Psoas muscle (tissue), 8 donors: ENCODE data around the gene PGF. TPM values are rescaled to one million over a fixed set of nuclear protein-coding genes. Genes with fewer than 3 reads are reported as not detected.

Experiments used
- ATAC-seq, 4 donors: fragments of 200-7000 bp; cut with Tn5 transposase; one replicate each; pipeline ENCODE4 v1.9.1; 2020; ENCODE audit warnings: moderate library complexity in 3 of 4, mild to moderate bottlenecking in 2 of 4
- DNase-seq, 2 donors: peaks; one replicate each; pipeline ENCODE4 v3.0.0-alpha.2; 2020
- H3K27ac ChIP-seq: fragments of 200-600 bp; one replicate; pipeline ENCODE4 v1.8.0; 2022
- H3K27me3 ChIP-seq, 3 donors: fragments of 200-600 bp in 1 of 3; one replicate each; pipeline versions ENCODE4 v1.6.1 to v1.8.0; 2013 to 2022; ENCODE audit warnings: low read length in 2 of 3, mild to moderate bottlenecking in 2 of 3, moderate library complexity in 1 of 3; ENCODE audit not compliant: insufficient read depth in 3 of 3
- H3K36me3 ChIP-seq, 2 donors: fragments of 200-600 bp in 1 of 2; one replicate each; pipeline versions ENCODE4 v1.6.1 to v1.8.0; 2013 to 2022; ENCODE audit warnings: low read depth in 1 of 2, mild to moderate bottlenecking in 1 of 2, moderate library complexity in 1 of 2; ENCODE audit not compliant: insufficient read depth in 1 of 2
- H3K4me1 ChIP-seq: fragments of 200-600 bp; one replicate; pipeline ENCODE4 v1.8.0; 2022
- H3K4me3 ChIP-seq: fragments of 200-600 bp; one replicate; pipeline ENCODE4 v1.8.0; 2022; ENCODE audit warnings: mild to moderate bottlenecking
- H3K9me3 ChIP-seq: fragments of 200-600 bp; one replicate; pipeline ENCODE4 v1.8.0; 2022
- WGBS, 3 donors: extraction: QIAGEN DNeasy Blood & Tissue Kit; methylation state at CpG; one replicate each; pipeline versions ENCODE4 v1.1.6 to v1.1.7; 2013; 5-methylcytosine and 5-hydroxymethylcytosine counted together
- intact Hi-C, 2 donors: fragments of 100-400 bp; cut with DNase I; formaldehyde crosslinking; loops; one replicate each; pipeline versions ENCODE4 v1.11.0 to v1.14.2; 2022
- polyA plus RNA-seq, 3 donors: library from polyadenylated mRNA; stranded (reverse); fragments of 200-250 nt; gene quantifications; one replicate each; pipeline ENCODE4 v1.2.3, GENCODE V29; 2013
- total RNA-seq, 4 donors: library from RNA; stranded (reverse); fragmentation: NEBNext Ultra II Directional in 2 of 4; extraction: Animal tissue kit (Norgen Biotek cat#: 25700) in 2 of 4; gene quantifications; one replicate each; pipeline versions ENCODE4 v1.2.1 to v1.2.4, GENCODE V29; 2021 to 2023
- TF ChIP-seq, protein P1 (sequence below): fragments of 200-600 bp; IDR thresholded peaks from one replicate; pipeline ENCODE4 v1.8.0; 2022; ENCODE audit warnings: antibody characterized with exemption
- donor health status: healthy with polysubstance abuse.
- donor health status: DM: no; HTN: no; CAD: no; lungs with moderate emphysema.
- donor health status: Bipolar disorder and iron deficiency.
- donor health status: healthy.
- donor health status: DM: yes; HTN: yes; CAD: no.
- donor health status: DM: no; HTN: no; CAD: no.
- donor health status: DM: no; HTN: no; CAD: no.
- donor health status: DM: yes; HTN: yes; CAD: no.

The PGF gene
- total and polyA plus RNA-seq, 7 donors, result 2.5 to 9.8 (median 7.9) TPM

GRCh38 chr14:74891870-74892269 lies 63.5 kb downstream of the PGF start:
- 84 to 87% (median 85%) methylated on average over 6 of the region's 6 CpGs for WGBS, 3 donors
- intact Hi-C loops, result no loop called here
- H3K27ac ChIP-seq, result no peak overlapping the region
- H3K4me3 ChIP-seq, result no peak overlapping the region
- ATAC-seq (no peak), DNase-seq (no peak)
- TF ChIP-seq, protein P1, sequence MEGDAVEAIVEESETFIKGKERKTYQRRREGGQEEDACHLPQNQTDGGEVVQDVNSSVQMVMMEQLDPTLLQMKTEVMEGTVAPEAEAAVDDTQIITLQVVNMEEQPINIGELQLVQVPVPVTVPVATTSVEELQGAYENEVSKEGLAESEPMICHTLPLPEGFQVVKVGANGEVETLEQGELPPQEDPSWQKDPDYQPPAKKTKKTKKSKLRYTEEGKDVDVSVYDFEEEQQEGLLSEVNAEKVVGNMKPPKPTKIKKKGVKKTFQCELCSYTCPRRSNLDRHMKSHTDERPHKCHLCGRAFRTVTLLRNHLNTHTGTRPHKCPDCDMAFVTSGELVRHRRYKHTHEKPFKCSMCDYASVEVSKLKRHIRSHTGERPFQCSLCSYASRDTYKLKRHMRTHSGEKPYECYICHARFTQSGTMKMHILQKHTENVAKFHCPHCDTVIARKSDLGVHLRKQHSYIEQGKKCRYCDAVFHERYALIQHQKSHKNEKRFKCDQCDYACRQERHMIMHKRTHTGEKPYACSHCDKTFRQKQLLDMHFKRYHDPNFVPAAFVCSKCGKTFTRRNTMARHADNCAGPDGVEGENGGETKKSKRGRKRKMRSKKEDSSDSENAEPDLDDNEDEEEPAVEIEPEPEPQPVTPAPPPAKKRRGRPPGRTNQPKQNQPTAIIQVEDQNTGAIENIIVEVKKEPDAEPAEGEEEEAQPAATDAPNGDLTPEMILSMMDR, result no peak
- no peaks in the 10 kb centered on the region for H3K27me3 ChIP-seq
- H3K9me3 ChIP-seq, result no peaks in the 10 kb centered on the region
- peaks cover 27 to 96% of the 10 kb centered on the region in 2 donors for H3K36me3 ChIP-seq
- H3K4me1 ChIP-seq, result peaks cover 15% of the 10 kb centered on the region

Other genes with a start within 250 kb of the PGF start
- 10 to 100 TPM; 15.0 to 24.6 (median 18.7) TPM for gene AREL1, start 242.5 kb downstream of the PGF start, total RNA-seq
- 10 to 100 TPM in 2 of 3 donors, 1 to 10 TPM in 1; 8.5 to 21.5 (median 13.1) TPM for gene AREL1, start 242.5 kb downstream of the PGF start, polyA plus RNA-seq
- gene FCF1, start 242.5 kb downstream of the PGF start, total RNA-seq, result 10 to 100 TPM; 22.9 to 33.5 (median 29.1) TPM
- gene FCF1, start 242.5 kb downstream of the PGF start, polyA plus RNA-seq, result 10 to 100 TPM; 11.0 to 57.4 (median 33.3) TPM
- gene YLPM1, start 192.3 kb downstream of the PGF start, total RNA-seq, result 10 to 100 TPM; 30.1 to 40.6 (median 35.7) TPM
- 10 to 100 TPM in 2 of 3 donors, 1 to 10 TPM in 1; 9.6 to 19.3 (median 11.8) TPM for gene YLPM1, start 192.3 kb downstream of the PGF start, polyA plus RNA-seq
- gene PROX2, start 79.5 kb downstream of the PGF start, total RNA-seq, result not detected
- not detected for gene PROX2, start 79.5 kb downstream of the PGF start, polyA plus RNA-seq
- 100 to 1,000 TPM; 133 to 221 (median 144) TPM for gene DLST, start 73.7 kb downstream of the PGF start, total RNA-seq
- 100 to 1,000 TPM in 2 of 3 donors, 10 to 100 TPM in 1; 97.7 to 162 (median 123) TPM for gene DLST, start 73.7 kb downstream of the PGF start, polyA plus RNA-seq
- 10 to 100 TPM; 23.0 to 34.1 (median 28.1) TPM for gene RPS6KL1, start 32.3 kb downstream of the PGF start, total RNA-seq
- gene RPS6KL1, start 32.3 kb downstream of the PGF start, polyA plus RNA-seq, result 10 to 100 TPM in 2 of 3 donors, 1 to 10 TPM in 1; 9.4 to 25.6 (median 11.1) TPM
- 10 to 100 TPM; 44.5 to 68.9 (median 54.6) TPM for gene EIF2B2, start 47.3 kb upstream of the PGF start, total RNA-seq
- 10 to 100 TPM; 64.4 to 91.9 (median 74.8) TPM for gene EIF2B2, start 47.3 kb upstream of the PGF start, polyA plus RNA-seq
- gene MLH3, start 95.9 kb upstream of the PGF start, total RNA-seq, result 10 to 100 TPM; 12.5 to 24.1 (median 17.2) TPM
- gene MLH3, start 95.9 kb upstream of the PGF start, polyA plus RNA-seq, result 10 to 100 TPM in 1 of 3 donors, 1 to 10 TPM in 2; 7.9 to 15.7 (median 10.0) TPM
- 10 to 100 TPM in 2 of 4 donors, 1 to 10 TPM in 2; 7.1 to 22.0 (median 10.6) TPM for gene ACYP1, start 108.4 kb upstream of the PGF start, total RNA-seq
- gene ACYP1, start 108.4 kb upstream of the PGF start, polyA plus RNA-seq, result 10 to 100 TPM; 11.7 to 25.9 (median 17.1) TPM
- gene ZC2HC1C, start 114.0 kb upstream of the PGF start, total RNA-seq, result 1 to 10 TPM; 2.5 to 6.4 (median 3.6) TPM
- gene ZC2HC1C, start 114.0 kb upstream of the PGF start, polyA plus RNA-seq, result 10 to 100 TPM in 1 of 3 donors, 1 to 10 TPM in 2; 2.7 to 17.3 (median 8.8) TPM
- 100 to 1,000 TPM in 1 of 4 donors, 10 to 100 TPM in 3; 69.1 to 116 (median 88.5) TPM for gene NEK9, start 171.5 kb upstream of the PGF start, total RNA-seq
- 10 to 100 TPM; 17.9 to 49.0 (median 28.0) TPM for gene NEK9, start 171.5 kb upstream of the PGF start, polyA plus RNA-seq
- 100 to 1,000 TPM; 128 to 203 (median 159) TPM for gene TMED10, start 221.0 kb upstream of the PGF start, total RNA-seq
- gene TMED10, start 221.0 kb upstream of the PGF start, polyA plus RNA-seq, result 100 to 1,000 TPM in 2 of 3 donors, 10 to 100 TPM in 1; 88.2 to 255 (median 101) TPM